ENCODE data around the gene ATAD3B.

ATAD3B gene

DNA sequence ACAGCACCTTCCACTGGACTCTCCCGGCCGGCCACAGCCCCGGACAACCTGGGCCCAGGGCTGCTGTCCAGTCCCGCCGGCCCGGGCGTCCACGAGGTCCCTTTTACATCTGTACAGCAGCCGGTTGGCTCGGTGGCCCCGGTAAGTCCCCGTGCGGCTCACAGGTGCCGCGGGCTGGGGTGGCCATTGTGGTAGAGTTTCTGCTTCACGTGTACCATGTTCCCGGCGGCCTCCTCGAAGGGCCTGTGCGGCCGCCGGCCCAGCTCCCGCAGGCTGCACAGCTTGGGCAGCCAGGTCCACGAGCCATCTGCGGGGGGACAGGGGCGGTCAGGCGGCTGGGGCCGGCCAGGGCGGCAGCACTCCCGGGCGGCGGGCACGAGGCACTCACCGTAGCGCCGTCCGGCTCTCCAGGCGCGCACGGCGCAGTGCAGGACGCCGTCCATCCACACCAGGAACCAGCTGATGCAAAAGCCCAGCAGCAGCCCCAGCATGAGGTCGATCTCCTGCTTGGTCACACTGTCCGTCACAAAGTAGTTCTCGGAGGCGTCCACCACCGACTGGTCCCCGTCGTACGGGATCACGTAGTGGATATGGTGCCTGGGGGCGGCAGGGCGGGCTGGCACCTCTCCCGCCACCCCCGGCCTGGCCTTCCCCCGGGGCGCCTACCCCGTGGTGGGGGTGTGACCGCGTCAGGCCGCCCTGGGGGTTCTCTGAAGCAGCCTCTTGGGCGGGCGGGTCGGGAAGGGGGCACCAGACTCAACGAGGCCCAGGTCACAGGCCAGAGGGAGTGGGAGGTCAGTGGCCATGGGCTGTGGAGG, 63.8 kb downstream of the ATAD3B start:
- no peak for DNase-seq (ENCODE audit: low read depth)

- no peak for DNase-seq (ENCODE audit: low read depth)
These were observed 64.7 kb downstream of the ATAD3B start for GRCh38 chr1:1536019-1536937.

- DNase-seq (ENCODE audit: low read depth) = no peak
These were observed 65.5 kb downstream of the ATAD3B start for GRCh38 chr1:1536938-1537546.

- DNase-seq (ENCODE audit: low read depth) = no peak
These were observed 66.2 kb downstream of the ATAD3B start for GRCh38 chr1:1537626-1538250.

DNA sequence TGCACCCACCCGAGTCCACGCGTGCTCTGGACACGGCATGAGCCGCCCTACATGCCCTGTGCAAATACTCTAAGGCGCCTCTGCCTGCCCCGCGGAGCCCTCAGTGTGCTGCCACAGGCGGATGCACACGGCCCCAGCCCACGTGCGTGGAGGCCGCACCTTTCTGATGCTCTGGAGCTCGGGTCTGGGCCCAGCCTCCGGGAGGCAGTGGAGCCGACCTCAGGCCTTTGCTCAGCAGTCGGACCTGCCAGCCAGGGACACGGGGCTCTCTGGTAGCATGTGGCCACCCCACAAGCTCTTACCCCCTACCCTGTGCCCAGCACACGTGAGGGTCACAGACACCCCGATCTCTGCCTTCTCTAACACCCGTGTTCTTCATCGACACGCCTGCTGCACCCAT, 66.8 kb downstream of the ATAD3B start:
- DNase-seq (ENCODE audit: low read depth) = no peak

- no peak for DNase-seq (ENCODE audit: low read depth)
These were observed 67.4 kb downstream of the ATAD3B start for GRCh38 chr1:1538989-1539309.

GRCh38 chr1:1539310-1540089, 67.9 kb downstream of the ATAD3B start:
- DNase-seq (ENCODE audit: low read depth) = no peak

DNA sequence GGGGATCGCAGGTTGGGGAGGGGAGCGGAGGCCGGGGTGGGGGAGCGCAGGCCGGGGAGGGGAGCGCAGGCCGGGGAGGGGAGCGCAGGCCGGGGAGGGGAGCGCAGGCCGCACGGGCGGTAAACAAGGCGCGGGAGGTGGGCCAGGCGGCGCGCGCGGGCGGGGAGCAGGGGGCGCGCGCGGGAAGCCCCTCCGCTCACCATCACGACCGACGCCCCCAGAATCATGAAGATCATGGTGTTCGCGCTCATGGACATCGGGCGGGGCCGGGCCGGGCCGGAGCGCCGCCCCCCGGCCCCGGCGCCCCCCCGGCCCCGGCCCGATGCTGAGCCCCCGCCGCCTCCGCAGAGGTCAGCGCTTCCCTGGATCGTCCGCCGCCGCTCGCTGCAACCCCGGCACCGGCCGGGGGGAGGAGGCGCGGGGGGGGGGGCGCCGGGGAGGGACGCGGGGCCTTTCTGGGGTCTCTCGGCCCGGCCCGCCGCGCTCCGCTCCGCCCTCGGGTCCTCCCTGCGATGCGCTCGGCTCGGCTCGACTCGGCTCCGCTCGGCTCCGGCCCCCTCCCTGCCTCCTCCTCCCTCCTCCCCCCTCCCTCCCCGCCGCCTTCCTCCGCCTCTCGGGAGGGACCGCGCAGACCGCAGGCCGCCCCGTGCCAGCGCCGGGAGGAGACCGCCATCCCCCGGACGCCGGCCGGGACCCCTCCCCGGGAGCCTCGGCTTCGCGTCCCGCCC, 68.7 kb downstream of the ATAD3B start, which contains the start of gene TMEM240:
Gene TMEM240 (minus strand): TSS at position 535 of the 728 bp plus-strand sequence. CDS start 278 bp downstream, at position 257.
- no peak for DNase-seq (ENCODE audit: low read depth)

GRCh38 chr1:1540818-1541628, 69.5 kb downstream of the ATAD3B start:
- no peak for DNase-seq (ENCODE audit: low read depth)

GRCh38 chr1:1541956-1542765, 70.6 kb downstream of the ATAD3B start:
- no peak for DNase-seq (ENCODE audit: low read depth)

DNA sequence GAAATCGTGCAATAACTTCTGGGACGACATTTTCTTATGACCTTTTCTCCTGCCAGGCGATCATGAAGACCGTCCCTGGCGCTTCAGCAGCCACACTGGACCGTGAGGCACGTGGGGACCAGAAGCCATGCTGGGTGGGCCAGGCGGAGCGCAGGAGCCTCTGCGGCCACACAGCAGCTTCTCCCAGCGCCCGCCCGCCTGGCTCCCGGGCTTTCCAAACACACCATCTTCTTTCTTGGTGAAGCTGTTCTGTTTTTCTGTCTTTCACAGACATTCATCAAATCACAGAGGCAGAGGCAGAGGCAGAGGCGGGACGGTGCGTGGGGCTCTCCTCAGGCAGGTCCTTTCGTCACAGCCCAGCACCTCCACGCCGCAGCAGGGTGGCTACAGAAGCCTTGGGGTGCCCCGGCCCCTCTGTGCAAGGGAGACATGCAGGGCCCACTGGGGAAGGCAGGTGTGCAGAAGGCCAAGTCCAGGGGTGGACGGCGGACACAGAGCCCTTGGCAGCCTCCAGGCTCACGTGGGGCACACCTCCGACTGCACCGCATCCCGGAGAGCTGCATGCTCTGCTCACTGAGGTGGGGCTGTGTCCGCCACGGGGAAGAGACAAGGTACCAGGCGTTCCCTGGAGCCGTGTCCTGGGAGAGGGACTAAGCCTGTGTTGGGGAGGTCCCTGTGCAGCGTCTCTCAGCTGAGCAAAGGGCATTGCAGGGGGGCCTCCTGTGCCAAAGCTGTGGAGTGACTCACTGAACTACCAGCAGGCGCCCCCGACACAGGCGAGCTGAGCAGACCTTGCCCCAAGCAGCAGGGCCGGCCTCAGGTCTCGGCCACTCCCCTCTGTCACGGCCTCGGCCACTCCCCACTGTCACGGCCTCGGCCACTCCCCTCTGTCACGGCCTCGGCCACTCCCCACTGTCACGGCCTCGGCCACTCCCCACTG, 71.5 kb downstream of the ATAD3B start:
- no peak for DNase-seq (ENCODE audit: low read depth)

DNA sequence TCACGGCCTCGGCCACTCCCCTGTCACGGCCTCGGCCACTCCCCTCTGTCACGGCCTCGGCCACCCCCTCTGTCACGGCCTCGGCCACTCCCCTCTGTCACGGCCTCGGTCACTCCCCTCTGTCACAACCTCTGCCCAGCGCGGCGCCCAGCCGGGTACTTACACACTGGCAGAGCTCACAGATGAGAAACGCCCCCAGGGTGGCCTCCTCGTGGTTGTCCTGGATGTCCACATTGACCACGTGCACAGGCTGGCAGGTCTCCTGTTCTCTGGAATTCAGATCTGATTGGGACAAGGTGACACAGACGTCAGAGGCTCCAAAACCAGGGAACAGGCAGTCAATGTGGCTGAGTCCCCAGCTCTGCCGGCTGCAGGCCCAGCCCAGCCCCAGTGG, 72.1 kb downstream of the ATAD3B start:
- no peak for DNase-seq (ENCODE audit: low read depth)

DNA sequence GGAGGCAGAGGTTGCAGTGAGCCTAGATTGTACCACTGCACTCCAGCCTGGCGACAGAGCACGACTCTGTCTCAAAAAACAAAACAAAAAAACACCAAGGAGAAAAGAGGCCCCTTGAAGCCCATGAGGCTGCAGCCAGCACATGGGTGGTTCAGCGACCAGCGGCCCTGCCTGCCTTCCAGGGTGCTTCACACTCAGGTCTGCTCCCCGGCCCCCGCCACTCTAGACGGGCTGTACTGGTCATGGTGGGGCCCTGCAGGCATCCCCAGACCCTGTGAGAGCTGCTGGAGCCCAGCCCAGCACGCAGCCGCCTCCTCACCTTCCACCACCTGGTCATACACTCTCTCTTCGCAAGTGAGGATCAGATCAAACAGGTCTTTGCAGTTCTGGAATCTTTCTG, 73.0 kb downstream of the ATAD3B start:
- DNase-seq (ENCODE audit: low read depth) = no peak
